NCI-H1694 treated with DMSO at 0.1 percent for 48 hours (cell line): ENCODE results near the gene THYN1.
"Not testable (repeated sequence)": the region's sequence is repeated elsewhere in the genome, so short reads cannot be mapped to it uniquely, and the experiment has no call there.

ENCODE experiments used
- DNase-seq: peaks from one replicate; lab custom pipeline; 2025; lab: John Stamatoyannopoulos, UW

The THYN1 gene

GRCh38 chr11:134275188-134275533 is 22.0 kb upstream of the THYN1 start:
- no peak for DNase-seq

- DNase-seq, result no peak
These were observed 20.2 kb upstream of the THYN1 start for GRCh38 chr11:134273317-134273712.

DNA sequence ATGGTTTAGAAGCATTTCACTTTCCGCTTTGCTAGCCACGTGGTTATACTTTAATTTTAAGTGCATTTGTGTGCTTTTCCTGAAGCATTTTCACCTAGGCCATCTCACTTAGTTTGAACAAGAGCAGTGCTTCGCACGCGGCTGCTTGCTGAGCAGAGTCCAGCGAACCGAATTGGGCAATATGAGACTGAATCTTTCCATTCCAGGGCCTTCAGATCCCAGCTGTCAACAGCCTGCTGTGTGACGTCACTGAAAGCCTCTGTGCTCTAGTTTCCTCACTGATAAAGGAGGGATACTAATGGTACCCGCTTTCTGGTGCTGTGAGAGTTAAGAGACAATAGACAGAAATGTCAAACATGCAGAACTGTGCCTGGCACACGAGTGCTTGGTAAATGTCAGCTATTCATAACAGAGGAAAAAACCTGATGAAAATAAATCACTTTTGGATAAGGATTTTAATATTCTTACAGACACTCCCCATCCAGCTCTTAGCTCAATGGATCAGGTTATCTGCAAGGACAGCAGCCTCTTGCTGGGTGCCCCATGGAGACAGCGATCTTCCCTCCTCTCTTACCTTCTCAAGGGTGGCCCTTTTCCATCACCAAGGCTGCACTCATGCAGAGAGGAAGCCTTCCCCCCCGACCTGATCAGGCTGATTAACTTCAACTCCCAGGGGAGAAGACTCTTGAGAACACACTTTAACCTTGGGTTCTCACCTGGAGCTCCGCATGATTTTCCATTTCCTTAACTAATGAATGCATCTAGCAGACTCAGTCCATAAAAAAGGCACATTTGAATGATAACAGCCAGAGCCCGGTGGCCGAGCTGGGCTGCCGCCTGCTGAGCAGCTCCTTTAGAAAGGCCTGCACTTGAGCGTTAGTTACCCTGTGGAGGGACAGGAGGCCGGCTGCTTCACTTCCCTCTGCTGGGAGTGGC is 19.5 kb upstream of the THYN1 start:
- no peak for DNase-seq

DNA sequence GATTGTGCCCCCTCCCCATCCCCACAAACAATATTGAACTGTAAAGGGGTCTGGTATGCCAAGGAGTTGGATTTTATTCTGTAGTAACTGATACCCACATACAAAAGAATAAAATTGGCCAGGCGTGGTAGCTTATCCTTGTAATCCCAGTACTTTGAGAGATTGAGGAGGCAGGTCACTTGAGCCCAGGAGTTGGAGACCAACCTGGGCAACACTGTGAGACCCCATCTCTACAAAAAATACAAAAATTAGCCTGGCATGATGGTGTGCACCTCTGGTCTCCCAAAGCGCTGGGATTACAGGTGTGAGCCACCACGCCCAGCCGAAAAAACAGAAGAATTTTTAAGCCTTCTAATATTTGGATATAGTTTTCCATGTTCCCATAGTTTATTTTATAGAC is 18.8 kb upstream of the THYN1 start:
- no peak for DNase-seq

- no peak for DNase-seq
These were observed 17.1 kb upstream of the THYN1 start for GRCh38 chr11:134270250-134270714.

DNA sequence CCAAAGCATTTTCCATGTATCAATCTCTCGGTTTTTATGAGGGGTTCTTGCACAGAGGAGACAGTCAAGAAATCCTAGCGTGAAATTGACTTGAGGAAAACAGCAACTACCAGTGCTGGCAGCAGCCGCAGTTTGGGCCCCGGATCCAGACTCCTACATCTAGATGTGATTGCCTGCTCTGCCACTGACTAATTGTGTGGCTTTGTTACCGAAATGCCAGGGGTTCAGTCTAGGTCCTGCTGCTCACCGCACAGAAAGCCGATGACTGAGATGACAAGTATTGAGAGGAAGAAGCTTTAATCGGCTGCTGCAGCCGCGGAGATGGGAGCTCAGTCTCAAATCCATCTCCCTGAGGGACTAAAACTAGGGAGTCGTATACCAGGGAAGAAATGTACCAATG is 14.8 kb upstream of the THYN1 start:
- no peak for DNase-seq

GRCh38 chr11:134267461-134267860 is 14.3 kb upstream of the THYN1 start:
- DNase-seq, result no peak

GRCh38 chr11:134266841-134267251 is 13.7 kb upstream of the THYN1 start:
- no peak for DNase-seq

DNA sequence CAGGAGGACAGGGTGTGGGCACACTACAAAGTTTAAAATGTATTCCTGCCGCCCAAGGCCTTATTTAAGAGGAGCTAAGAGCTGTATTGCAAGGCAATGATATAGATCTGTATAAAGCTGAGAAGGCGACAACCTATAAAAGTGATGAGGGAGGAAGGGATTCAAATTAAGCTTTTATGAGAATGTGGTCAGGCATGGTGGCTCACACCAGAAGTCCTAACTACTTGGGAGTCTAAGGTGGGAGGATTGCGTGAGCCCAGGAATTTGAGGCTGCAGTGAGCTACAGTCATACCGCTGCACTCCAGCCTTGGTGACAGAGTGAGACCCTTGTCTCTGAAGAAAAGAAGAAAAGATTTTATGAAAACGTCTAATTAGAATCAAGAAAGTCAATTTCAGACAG is 13.3 kb upstream of the THYN1 start:
- no peak for DNase-seq

DNA sequence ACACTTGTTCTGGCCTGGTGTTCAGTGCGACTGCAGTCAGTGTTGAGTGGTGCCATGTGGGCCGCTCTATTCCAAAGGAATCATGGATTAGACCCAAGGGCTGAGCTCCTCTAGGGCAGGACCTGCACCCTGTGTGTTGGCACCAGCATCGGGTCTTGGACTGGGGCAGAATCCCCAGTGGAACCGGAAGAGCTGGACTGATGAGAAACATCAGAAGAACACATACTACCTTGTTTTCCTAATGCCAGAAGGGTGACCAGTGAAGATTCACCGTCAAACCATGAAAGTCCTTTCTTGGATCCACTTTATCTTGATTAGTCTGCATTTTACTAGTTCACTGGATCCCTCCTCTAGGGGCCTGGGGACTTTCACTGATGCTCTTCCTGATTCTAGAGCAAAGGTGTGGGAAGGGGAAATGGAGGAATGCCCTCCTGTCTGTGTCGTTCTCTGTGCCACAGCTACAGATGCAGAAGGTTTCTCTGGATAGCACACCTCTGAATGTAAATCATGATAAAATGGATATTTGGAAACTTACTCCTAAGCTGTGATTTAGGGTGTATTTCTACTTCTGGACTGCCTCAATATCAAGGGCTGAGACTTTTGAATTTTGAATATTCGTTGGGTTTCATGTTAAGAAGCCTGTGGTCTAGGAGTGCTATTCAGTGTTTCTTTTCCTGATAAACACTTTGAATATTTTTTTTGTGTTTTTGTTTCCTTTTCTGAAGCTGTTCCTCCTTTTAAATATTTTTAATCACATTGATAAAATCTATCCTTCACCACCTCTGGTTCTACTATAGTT is 12.0 kb upstream of the THYN1 start:
- DNase-seq, result no peak

DNA sequence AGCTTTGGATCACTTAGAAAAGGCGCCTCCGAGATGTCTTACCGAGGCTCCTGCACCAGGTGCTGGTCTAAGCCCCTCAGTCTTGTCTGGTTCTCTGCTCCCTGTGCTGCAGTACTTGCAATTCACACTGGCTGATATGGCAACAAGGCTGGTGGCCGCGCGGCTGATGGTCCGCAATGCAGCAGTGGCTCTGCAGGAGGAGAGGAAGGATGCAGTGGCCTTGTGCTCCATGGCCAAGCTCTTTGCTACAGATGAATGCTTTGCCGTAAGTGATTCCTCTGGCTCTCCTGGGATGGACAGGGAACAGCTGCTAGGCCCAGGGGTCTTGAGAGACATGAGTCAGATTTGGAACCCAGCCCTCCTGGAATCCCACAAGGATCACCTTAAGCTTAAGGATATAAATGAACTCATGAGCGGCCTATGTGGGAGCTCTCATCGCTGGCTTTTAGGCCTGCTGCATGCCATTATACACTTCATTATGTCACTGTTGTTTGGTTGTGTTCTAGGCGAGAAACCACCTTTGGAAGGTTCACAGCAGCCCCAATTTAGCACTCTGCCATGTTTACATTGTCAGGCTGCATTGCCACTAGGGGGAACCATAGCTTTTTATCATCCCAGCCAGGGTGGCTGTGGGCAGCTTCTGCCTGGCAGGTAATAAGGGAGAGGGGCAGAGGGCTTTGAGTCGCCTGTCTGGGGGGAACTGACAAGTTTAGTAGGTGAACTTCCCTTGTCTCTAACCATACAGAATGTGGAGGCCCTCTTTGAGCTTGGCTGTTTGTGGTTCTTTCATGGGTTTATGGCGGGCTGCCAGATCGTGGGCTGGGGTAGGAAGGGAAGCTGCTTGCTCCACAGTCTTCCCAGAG is 8.7 kb upstream of the THYN1 start:
- no peak for DNase-seq

DNA sequence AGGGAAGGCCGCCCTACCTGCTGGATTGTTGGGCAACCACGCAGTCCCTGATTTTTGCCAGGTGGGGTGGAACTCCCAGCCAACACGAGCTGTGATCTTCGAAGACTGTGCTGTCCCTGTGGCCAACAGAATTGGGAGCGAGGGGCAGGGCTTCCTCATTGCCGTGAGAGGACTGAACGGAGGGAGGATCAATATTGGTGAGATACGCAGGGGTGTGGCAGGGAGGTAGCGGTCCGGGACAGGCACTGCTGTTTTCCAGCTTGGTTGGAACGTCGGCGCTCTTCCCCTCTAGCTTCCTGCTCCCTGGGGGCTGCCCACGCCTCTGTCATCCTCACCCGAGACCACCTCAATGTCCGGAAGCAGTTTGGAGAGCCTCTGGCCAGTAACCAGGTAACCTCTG is 7.8 kb upstream of the THYN1 start:
- DNase-seq, result no peak

DNA sequence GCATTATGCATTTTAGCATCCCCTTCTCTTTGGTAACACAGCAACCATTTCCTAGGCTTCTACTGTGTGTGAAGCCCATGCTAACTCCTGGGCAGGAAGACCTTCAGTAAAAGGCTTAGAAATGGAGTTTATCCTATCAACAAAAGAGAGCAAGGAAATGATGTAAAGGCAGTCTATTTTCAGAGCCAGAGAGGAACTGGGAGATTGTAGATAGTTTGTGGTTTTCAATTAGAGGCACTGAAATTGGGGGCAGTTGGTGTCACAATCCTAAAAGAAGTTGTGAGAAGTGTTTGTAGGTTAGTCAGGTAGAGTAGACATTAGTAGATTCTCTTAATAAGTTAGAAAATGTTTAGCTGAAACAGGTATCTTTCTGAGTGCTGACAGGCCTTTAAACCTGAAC is 7.4 kb upstream of the THYN1 start:
- DNase-seq, result no peak

GRCh38 chr11:134258577-134258976 is 5.4 kb upstream of the THYN1 start:
- no peak for DNase-seq

DNA sequence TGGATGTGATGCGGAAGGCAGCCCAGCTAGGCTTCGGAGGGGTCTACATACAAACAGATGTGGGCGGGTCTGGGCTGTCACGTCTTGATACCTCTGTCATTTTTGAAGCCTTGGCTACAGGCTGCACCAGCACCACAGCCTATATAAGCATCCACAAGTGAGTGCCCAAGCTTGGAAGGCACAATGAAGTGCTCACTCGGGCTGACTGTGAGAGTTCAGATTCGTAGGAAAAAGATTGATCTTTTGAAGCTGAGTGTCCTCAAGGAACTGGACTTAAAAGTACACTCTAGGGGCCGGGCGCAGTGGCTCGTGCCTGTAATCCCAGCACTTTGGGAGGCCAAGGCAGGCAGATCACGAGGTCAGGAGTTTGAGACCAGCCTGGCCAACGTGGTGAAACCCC is 3.9 kb upstream of the THYN1 start:
- DNase-seq, result no peak

GRCh38 chr11:134255184-134255561 is 2.0 kb upstream of the THYN1 start:
- DNase-seq, result not testable (repeated sequence)

DNA sequence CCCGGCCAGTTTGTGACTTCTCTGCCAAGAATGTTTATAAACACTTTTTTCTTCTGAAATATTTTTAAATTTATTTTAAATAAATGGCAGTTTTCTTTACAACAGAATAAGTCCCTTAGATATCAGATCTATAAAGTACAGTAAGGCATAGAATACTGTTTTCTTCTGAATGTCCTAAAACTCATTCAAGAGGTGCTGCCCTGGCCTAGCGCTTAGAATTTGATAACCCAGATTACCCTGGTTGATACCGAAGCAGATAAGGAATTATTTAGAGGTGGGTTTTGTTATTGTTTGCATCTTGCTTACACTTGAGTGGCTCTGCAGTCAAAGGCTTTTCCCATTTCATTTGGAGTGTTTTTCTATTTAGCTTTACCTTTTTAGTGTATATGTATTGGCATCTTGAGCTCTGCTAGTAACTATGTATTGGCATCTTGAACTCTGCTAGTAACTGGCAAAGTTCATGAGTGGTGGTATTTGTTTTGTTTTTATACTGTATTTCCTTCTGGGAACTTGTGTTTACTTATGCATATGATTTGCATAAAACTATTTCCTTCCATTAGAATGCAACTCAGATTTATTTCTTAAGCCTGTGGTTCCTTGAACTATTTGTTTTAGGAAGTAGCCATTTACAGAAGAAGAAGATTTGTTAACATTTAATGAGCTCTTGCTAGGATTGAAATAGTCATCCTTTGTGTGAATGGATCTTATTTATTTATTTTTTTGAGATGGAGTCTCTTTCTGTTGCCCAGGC is 1.5 kb upstream of the THYN1 start:
- DNase-seq, result no peak

DNA sequence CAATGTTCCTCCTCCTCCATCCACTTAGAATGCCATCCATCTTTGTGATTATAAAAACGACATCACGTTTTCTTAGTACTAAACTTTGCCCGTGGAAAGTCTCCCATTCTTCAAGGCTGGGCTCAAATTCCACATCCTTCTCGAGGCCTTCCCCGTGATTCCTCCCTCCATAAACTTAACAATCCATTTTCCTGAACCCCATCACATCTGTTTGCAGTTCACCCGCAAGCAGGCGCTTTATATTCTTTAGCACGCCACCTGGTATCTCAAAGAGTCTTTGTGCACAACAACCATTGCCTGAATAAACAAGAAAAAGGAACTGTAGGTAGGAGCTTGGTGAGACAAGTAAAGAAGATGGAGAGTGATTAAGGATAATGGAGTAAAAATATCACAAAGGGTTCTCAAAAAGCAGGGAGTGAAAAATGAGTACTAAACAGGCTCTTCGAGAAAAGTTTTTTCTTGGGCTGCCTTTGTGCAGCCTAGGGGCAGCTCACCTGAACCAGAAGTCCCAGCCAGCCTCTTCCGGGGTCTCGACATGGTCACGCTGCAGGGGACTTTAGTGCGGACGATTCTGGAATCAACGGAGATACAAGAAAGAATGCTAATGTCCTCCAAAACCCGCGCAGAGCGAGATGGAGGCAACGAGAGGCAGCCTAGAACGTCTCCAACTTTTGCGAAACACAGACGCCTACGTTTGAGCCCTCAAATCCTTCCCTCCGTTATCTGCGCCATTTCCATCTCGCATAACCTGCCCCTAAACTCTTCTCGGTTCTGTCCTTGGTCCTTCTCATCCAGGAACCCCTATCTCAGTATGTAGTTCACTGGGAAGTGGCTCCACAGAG is 585 bp downstream of the THYN1 start:
- no peak for DNase-seq

DNA sequence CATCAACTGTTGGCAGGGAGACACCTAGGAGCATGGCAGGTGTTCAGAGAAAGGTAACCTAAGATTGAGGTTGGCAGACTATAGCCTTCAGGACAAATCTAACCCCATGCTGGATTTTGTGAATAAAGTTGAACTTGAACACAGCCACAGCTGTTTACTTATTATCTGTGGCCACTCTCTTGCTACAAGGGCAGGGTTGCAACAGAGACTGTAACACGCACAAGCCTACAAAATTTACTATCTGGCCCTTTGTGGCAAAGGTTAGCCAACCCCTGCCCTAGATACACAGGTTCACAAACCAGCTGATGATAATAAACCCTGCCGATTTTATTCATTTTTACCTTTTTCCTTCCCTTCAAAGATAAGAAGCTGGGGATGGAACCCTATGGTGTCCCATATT is 2.5 kb downstream of the THYN1 start:
- DNase-seq, result no peak

DNA sequence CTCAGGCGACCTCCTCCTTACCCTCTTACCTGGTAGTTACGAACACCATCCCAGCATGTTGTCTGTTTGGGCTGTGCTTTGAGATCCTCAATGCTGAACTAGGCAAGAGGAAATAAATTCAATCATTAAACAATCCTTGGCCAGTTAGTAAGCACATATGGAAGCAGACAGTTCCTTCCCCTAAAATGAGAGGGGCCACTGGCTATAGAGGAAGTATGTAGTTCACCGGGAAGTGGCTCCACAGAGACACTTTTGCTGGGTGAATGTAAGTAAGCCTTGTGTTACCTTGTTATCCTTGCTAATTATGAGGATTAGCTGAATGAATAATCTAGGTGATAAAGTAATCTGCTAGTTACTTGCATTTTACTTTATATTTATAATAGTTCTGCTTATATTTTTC is 2.9 kb downstream of the THYN1 start:
- no peak for DNase-seq
